ENCODE measurements around the gene PFDN1.

DNA sequence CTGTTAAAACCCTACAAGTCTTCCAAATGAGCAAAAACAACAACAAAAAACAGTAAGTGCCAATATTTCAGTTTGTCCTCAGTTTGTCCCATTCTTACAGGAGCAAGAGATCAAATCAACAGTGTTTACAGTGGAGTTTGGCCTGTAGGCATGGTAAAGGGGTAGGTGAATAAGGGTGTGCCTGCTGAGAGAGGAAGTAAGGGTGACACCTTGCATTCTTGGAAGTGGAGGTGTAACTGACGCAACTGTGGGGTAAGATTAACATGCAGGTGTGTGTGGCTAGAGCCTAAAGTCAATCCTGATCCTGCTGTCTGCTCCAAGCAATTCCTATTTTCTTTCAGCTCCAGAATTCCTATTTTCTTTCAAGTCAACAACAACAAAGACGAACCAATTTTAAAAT, 43.4 kb downstream of the PFDN1 start:
- TF ChIP-seq, protein P1, sequence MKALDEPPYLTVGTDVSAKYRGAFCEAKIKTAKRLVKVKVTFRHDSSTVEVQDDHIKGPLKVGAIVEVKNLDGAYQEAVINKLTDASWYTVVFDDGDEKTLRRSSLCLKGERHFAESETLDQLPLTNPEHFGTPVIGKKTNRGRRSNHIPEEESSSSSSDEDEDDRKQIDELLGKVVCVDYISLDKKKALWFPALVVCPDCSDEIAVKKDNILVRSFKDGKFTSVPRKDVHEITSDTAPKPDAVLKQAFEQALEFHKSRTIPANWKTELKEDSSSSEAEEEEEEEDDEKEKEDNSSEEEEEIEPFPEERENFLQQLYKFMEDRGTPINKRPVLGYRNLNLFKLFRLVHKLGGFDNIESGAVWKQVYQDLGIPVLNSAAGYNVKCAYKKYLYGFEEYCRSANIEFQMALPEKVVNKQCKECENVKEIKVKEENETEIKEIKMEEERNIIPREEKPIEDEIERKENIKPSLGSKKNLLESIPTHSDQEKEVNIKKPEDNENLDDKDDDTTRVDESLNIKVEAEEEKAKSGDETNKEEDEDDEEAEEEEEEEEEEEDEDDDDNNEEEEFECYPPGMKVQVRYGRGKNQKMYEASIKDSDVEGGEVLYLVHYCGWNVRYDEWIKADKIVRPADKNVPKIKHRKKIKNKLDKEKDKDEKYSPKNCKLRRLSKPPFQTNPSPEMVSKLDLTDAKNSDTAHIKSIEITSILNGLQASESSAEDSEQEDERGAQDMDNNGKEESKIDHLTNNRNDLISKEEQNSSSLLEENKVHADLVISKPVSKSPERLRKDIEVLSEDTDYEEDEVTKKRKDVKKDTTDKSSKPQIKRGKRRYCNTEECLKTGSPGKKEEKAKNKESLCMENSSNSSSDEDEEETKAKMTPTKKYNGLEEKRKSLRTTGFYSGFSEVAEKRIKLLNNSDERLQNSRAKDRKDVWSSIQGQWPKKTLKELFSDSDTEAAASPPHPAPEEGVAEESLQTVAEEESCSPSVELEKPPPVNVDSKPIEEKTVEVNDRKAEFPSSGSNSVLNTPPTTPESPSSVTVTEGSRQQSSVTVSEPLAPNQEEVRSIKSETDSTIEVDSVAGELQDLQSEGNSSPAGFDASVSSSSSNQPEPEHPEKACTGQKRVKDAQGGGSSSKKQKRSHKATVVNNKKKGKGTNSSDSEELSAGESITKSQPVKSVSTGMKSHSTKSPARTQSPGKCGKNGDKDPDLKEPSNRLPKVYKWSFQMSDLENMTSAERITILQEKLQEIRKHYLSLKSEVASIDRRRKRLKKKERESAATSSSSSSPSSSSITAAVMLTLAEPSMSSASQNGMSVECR (CRISPR knock-in tag; IDR thresholded peaks at IDR 0.05): no peak
- no peak for TF ChIP-seq BRCA1 (IDR thresholded peaks at IDR 0.05)
- no peak for TF ChIP-seq BRCA1 (CRISPR knock-in tag; IDR thresholded peaks at IDR 0.05)
- TF ChIP-seq MAX (CRISPR knock-in tag; IDR thresholded peaks at IDR 0.05): no peak
- no peak for TF ChIP-seq FOXK2 (conservative IDR thresholded peaks at IDR 0.05 in 1 of 2, IDR thresholded peaks at IDR 0.05 in 1 of 2; ENCODE audit: low read depth in 2 of 2)
- TF ChIP-seq ZC3H11A (IDR thresholded peaks at IDR 0.05; ENCODE audit: low read depth, low read length): no peak
- no peak for TF ChIP-seq NBN (IDR thresholded peaks at IDR 0.05; ENCODE audit: low read depth)
- no peak for TF ChIP-seq CTCF (IDR thresholded peaks at IDR 0.05 in 2 of 3, conservative IDR thresholded peaks at IDR 0.05 in 1 of 3; ENCODE audit: insufficient read depth in 2 of 3, low read depth in 1 of 3, low read length in 3 of 3)
- no peak for TF ChIP-seq REST (IDR thresholded peaks at IDR 0.05; ENCODE audit: borderline replicate concordance)
- no peak for TF ChIP-seq REST (CRISPR knock-in tag; IDR thresholded peaks at IDR 0.05; ENCODE audit: low read depth)
- TF ChIP-seq, protein P2, sequence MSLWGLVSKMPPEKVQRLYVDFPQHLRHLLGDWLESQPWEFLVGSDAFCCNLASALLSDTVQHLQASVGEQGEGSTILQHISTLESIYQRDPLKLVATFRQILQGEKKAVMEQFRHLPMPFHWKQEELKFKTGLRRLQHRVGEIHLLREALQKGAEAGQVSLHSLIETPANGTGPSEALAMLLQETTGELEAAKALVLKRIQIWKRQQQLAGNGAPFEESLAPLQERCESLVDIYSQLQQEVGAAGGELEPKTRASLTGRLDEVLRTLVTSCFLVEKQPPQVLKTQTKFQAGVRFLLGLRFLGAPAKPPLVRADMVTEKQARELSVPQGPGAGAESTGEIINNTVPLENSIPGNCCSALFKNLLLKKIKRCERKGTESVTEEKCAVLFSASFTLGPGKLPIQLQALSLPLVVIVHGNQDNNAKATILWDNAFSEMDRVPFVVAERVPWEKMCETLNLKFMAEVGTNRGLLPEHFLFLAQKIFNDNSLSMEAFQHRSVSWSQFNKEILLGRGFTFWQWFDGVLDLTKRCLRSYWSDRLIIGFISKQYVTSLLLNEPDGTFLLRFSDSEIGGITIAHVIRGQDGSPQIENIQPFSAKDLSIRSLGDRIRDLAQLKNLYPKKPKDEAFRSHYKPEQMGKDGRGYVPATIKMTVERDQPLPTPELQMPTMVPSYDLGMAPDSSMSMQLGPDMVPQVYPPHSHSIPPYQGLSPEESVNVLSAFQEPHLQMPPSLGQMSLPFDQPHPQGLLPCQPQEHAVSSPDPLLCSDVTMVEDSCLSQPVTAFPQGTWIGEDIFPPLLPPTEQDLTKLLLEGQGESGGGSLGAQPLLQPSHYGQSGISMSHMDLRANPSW (CRISPR knock-in tag; IDR thresholded peaks at IDR 0.05): no peak
- no peak for TF ChIP-seq SUPT5H (IDR thresholded peaks at IDR 0.05)
- TF ChIP-seq RAD21 (CRISPR knock-in tag; conservative IDR thresholded peaks at IDR 0.05 in 1 of 2, IDR thresholded peaks at IDR 0.05 in 1 of 2): no peak
- TF ChIP-seq TARDBP (IDR thresholded peaks at IDR 0.05): no peak
- no peak for TF ChIP-seq POLR2AphosphoS5 (IDR thresholded peaks at IDR 0.05; ENCODE audit: control insufficient read depth, insufficient read depth, low read depth, low read length)
- no peak for TF ChIP-seq HDGF (IDR thresholded peaks at IDR 0.05)

Data from K562 (cell line).